ENCODE measurements around the gene HSD17B2. TPM values are rescaled to one million over a fixed set of nuclear protein-coding genes. Genes with fewer than 3 reads are reported as not detected.

HSD17B2 gene
- total and polyA plus RNA-seq, 4 donors = 2.7 to 6.2 (median 3.1) TPM

DNA sequence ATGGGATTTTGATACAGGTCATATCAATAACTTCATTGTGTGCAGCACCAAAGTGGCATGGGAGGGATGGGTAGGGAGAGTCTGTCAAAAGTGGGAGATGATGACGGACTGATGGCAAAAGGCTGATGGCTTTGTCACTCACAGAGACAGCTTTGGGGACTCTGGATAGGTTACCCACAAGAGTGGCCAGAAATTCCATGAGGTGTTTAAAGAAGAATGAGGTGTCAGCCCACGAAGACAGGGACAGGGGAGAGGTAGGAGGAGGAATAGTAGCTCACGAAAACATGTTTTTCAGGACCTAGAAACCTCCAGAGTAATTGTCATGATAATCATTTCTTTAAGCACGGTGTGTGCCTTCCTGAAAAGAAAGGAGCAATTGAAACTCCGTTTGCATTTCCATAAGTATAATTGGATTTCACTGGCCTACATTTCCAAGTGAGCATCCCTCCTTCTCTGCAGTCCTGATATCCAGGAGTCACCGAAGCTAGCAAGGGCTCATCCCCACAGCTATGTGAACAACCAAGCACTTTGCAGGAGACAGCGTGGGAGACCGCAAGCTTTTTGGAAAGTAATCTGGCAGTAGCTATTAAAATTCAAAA lies 60.0 kb downstream of the HSD17B2 start:
- ATAC-seq (ENCODE audit: insufficient read depth, low FRiP score) (no peak), DNase-seq (no peak)
- no peaks in the 10 kb centered on the region for H3K36me3 ChIP-seq (ENCODE audit: control insufficient read depth in 4 of 4, insufficient read depth in 4 of 4, low read length in 4 of 4)
- H3K9ac ChIP-seq (ENCODE audit: insufficient read depth in 1 of 2, low read length in 2 of 2) = no peak overlapping the region
- H3K9me3 ChIP-seq (ENCODE audit: control insufficient read depth in 4 of 4, insufficient read depth in 3 of 4, low read length in 3 of 4) = no peaks in the 10 kb centered on the region
- no peak overlapping the region for H3K4me3 ChIP-seq
- WGBS, 2 donors = 55 to 56% methylated on average over 8 of the region's 8 CpGs
- TF ChIP-seq, protein P1, sequence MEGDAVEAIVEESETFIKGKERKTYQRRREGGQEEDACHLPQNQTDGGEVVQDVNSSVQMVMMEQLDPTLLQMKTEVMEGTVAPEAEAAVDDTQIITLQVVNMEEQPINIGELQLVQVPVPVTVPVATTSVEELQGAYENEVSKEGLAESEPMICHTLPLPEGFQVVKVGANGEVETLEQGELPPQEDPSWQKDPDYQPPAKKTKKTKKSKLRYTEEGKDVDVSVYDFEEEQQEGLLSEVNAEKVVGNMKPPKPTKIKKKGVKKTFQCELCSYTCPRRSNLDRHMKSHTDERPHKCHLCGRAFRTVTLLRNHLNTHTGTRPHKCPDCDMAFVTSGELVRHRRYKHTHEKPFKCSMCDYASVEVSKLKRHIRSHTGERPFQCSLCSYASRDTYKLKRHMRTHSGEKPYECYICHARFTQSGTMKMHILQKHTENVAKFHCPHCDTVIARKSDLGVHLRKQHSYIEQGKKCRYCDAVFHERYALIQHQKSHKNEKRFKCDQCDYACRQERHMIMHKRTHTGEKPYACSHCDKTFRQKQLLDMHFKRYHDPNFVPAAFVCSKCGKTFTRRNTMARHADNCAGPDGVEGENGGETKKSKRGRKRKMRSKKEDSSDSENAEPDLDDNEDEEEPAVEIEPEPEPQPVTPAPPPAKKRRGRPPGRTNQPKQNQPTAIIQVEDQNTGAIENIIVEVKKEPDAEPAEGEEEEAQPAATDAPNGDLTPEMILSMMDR (IDR thresholded peaks at IDR 0.05; ENCODE audit: control extremely low read depth, extremely low read depth) = no peak
- no peak overlapping the region for H3K27ac ChIP-seq (ENCODE audit: low read depth in 1 of 2, low read length in 1 of 2)
- H3K27me3 ChIP-seq (ENCODE audit: control insufficient read depth in 3 of 3, insufficient read depth in 3 of 3, low read length in 2 of 3) = no peaks in the 10 kb centered on the region
- no peaks in the 10 kb centered on the region for H3K4me1 ChIP-seq (ENCODE audit: control insufficient read depth in 5 of 5, insufficient read depth in 5 of 5, low read length in 5 of 5)

DNA sequence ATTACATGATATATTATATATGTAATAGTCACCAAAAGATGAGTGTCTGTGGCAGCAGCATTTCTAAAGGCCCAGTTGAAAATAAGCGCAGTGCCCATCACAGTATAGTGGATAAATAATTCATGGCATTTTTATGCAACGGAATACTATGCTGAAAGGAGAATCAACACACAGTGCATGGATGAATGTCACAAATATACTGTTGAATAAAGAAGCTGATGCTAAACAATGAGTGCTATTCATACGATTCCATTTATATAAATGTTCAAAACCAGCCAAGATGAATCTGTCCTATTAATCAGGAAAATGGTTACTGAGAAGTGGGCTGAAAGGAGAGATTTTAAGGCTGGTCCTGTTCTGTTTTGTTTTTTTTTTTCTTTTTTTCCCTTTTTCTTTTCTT lies 61.6 kb downstream of the HSD17B2 start:
- H3K9me3 ChIP-seq (ENCODE audit: control insufficient read depth in 4 of 4, insufficient read depth in 3 of 4, low read length in 3 of 4) = no peaks in the 10 kb centered on the region
- ATAC-seq (ENCODE audit: insufficient read depth, low FRiP score) = no peak
- H3K27me3 ChIP-seq (ENCODE audit: control insufficient read depth in 3 of 3, insufficient read depth in 3 of 3, low read length in 2 of 3) = no peaks in the 10 kb centered on the region
- H3K4me3 ChIP-seq = no peak overlapping the region
- no peaks in the 10 kb centered on the region for H3K4me1 ChIP-seq (ENCODE audit: control insufficient read depth in 5 of 5, insufficient read depth in 5 of 5, low read length in 5 of 5)
- no peaks in the 10 kb centered on the region for H3K36me3 ChIP-seq (ENCODE audit: control insufficient read depth in 4 of 4, insufficient read depth in 4 of 4, low read length in 4 of 4)
- WGBS, 2 donors = 97 to 98% methylated on average over 3 of the region's 3 CpGs
- H3K27ac ChIP-seq (ENCODE audit: low read depth in 1 of 2, low read length in 1 of 2) = no peak overlapping the region
- DNase-seq = no peak
- H3K9ac ChIP-seq (ENCODE audit: insufficient read depth in 1 of 2, low read length in 2 of 2) = no peak overlapping the region
- TF ChIP-seq, protein P1 (IDR thresholded peaks at IDR 0.05; ENCODE audit: control extremely low read depth, extremely low read depth) = no peak

DNA sequence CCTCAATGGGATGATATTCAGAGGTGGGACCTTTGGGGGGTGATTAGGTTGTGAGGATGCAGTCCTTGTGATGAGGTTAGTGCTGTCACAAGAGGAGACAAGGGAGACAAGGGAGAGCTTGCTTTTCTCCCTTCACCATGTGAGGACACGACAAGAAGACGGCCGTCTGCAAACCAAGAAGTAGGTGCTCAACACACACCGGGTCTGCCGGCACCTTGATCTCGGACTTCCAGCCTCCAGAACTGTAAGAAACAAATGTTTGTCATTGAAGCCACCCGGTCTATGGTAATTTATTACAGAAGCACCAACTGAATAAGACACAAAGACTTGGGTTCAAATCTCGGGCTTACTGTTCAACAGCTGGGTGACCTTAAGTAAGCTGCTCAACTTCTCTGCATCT lies 70.1 kb downstream of the HSD17B2 start:
- Histone ChIP-seq H3K36me3 (ENCODE audit: control insufficient read depth in 4 of 4, insufficient read depth in 4 of 4, low read length in 4 of 4) (no peaks in the 10 kb centered on the region), H3K27me3 (ENCODE audit: control insufficient read depth in 3 of 3, insufficient read depth in 3 of 3, low read length in 2 of 3) (peaks cover 0 to 2% (median 0%) of the 10 kb centered on the region in 3 donors), H3K9me3 (ENCODE audit: control insufficient read depth in 4 of 4, insufficient read depth in 3 of 4, low read length in 3 of 4) (no peaks in the 10 kb centered on the region), H3K9ac (ENCODE audit: insufficient read depth in 1 of 2, low read length in 2 of 2) (no peak overlapping the region), H3K27ac (ENCODE audit: low read depth in 1 of 2, low read length in 1 of 2) (no peak overlapping the region), H3K4me1 (ENCODE audit: control insufficient read depth in 5 of 5, insufficient read depth in 5 of 5, low read length in 5 of 5) (peaks cover 0 to 2% (median 0%) of the 10 kb centered on the region in 5 donors), H3K4me3 (no peak overlapping the region)
- TF ChIP-seq, protein P1 (IDR thresholded peaks at IDR 0.05; ENCODE audit: control extremely low read depth, extremely low read depth) = no peak
- no peak for DNase-seq
- 95% methylated on average over 8 of the region's 8 CpGs for WGBS, 2 donors
- ATAC-seq (ENCODE audit: insufficient read depth, low FRiP score) = no peak

DNA sequence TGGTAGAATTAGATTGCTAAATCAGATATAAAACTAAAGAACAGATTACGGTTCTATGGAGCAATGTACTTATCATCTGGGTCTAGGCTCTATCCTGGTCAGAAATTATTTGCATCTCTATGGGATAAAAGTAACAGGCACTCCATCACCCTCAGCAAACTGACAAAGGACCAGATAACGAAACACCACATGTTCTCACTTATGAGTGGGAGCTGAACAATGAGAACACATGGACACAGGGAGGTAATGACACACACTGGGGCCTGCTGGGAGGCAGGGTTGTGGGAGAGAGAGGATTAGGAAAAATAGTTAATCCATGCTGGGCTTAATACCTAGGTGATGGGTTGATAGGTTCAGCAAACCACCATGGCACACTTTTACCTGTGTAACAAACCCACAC lies 73.0 kb downstream of the HSD17B2 start:
- DNase-seq (no peak), ATAC-seq (ENCODE audit: insufficient read depth, low FRiP score) (no peak)
- no peak overlapping the region for H3K9ac ChIP-seq (ENCODE audit: insufficient read depth in 1 of 2, low read length in 2 of 2)
- no peaks in the 10 kb centered on the region for H3K36me3 ChIP-seq (ENCODE audit: control insufficient read depth in 4 of 4, insufficient read depth in 4 of 4, low read length in 4 of 4)
- TF ChIP-seq, protein P1 (IDR thresholded peaks at IDR 0.05; ENCODE audit: control extremely low read depth, extremely low read depth) = no peak
- H3K4me3 ChIP-seq = no peak overlapping the region
- no peaks in the 10 kb centered on the region for H3K9me3 ChIP-seq (ENCODE audit: control insufficient read depth in 4 of 4, insufficient read depth in 3 of 4, low read length in 3 of 4)
- no peak overlapping the region for H3K27ac ChIP-seq (ENCODE audit: low read depth in 1 of 2, low read length in 1 of 2)
- H3K4me1 ChIP-seq (ENCODE audit: control insufficient read depth in 5 of 5, insufficient read depth in 5 of 5, low read length in 5 of 5) = peaks cover 0 to 2% (median 0%) of the 10 kb centered on the region in 5 donors
- peaks cover 0 to 2% (median 0%) of the 10 kb centered on the region in 3 donors for H3K27me3 ChIP-seq (ENCODE audit: control insufficient read depth in 3 of 3, insufficient read depth in 3 of 3, low read length in 2 of 3)
- 84 to 89% methylated on average over 2 of the region's 2 CpGs for WGBS, 2 donors
